Right lobe of liver (tissue), 6 donors: ENCODE measurements around the gene FAM228B. TPM values are rescaled to one million over a fixed set of nuclear protein-coding genes. Genes with fewer than 3 reads are reported as not detected.

ENCODE experiments used
- ATAC-seq, 4 donors: fragments of 200-7000 bp; cut with Tn5 transposase; one replicate each; pipeline ENCODE4 v1.9.1; 2020; ENCODE audit warnings: mild to moderate bottlenecking in 4 of 4, moderate library complexity in 4 of 4
- DNase-seq, 3 donors: peaks; one replicate each; pipeline ENCODE4 v3.0.0-alpha.2; 2020
- H3K27ac ChIP-seq, 3 donors: fragments of 200-600 bp; one replicate each; pipeline ENCODE4 v1.8.0; 2022
- H3K27me3 ChIP-seq, 2 donors: fragments of 200-600 bp; one replicate each; pipeline ENCODE4 v1.8.0; 2022
- H3K36me3 ChIP-seq, 4 donors: fragments of 200-600 bp; sonication (generic) in 1 of 4; one replicate each; pipeline versions ENCODE4 v1.5.1 to v1.8.0; 2017 to 2022; ENCODE audit warnings: control low read depth in 1 of 4
- H3K4me1 ChIP-seq, 4 donors: fragments of 200-600 bp; sonication (generic) in 1 of 4; one replicate each; pipeline versions ENCODE4 v1.5.1 to v1.8.0; 2017 to 2022; ENCODE audit warnings: control low read depth in 1 of 4
- H3K4me3 ChIP-seq, 3 donors: fragments of 200-600 bp; one replicate each; pipeline ENCODE4 v1.8.0; 2022
- H3K9me3 ChIP-seq, 4 donors: fragments of 200-600 bp; sonication (generic) in 1 of 4; one replicate each; pipeline versions ENCODE4 v1.5.1 to v1.8.0; 2017 to 2022; ENCODE audit warnings: control low read depth in 1 of 4
- CTCF ChIP-seq, 4 donors: fragments of 200-600 bp in 3 of 4; fragments of 450-650 bp in 1 of 4; IDR thresholded peaks; one replicate each; pipeline versions ENCODE4 v1.5.1 to v1.8.0; 2016 to 2022; ENCODE audit warnings: antibody characterized with exemption in 4 of 4, mild to moderate bottlenecking in 2 of 4
- POLR2A ChIP-seq: fragments of 450-650 bp; IDR thresholded peaks from one replicate; pipeline ENCODE4 v1.6.1; 2017; ENCODE audit warnings: antibody characterized with exemption, mild to moderate bottlenecking
- WGBS: methylation state at CpG from one replicate; pipeline ENCODE4 v1.1.6; 2018; ENCODE audit warnings: low coverage, low lambda C conversion rate; ENCODE audit not compliant: insufficient coverage; ENCODE audit errors: missing lambda C conversion rate; 5-methylcytosine and 5-hydroxymethylcytosine counted together
- intact Hi-C, 2 donors: fragments of 100-400 bp; cut with DNase I; formaldehyde crosslinking; loops; one replicate each; pipeline versions ENCODE4 v1.11.2 to v1.14.1; 2022
- total RNA-seq, 6 experiments: library from RNA; depleted of rRNA in 2 of 6; stranded (reverse); fragments of >200 nt in 2 of 6; fragmentation: NEBNext Ultra II Directional in 3 of 6; extraction: Animal tissue kit (Norgen Biotek cat#: 25700) in 3 of 6; gene quantifications; one replicate each; pipeline versions ENCODE4 v1.1.0 to v1.2.4, GENCODE V29; 2016 to 2023
- donor health status: DM: no; HTN: yes; CAD: no.
- donor health status: DM: no; HTN: no; CAD: no.
- donor health status: DM: no; HTN: no; CAD: no.
- donor health status: DM: no; HTN: yes; CAD: no.
- donor health status: DM: no; HTN: yes; CAD: no.

Gene FAM228B
- total RNA-seq, 6 experiments from 2014 or later = 2.8 to 4.6 (median 3.7) TPM

DNA sequence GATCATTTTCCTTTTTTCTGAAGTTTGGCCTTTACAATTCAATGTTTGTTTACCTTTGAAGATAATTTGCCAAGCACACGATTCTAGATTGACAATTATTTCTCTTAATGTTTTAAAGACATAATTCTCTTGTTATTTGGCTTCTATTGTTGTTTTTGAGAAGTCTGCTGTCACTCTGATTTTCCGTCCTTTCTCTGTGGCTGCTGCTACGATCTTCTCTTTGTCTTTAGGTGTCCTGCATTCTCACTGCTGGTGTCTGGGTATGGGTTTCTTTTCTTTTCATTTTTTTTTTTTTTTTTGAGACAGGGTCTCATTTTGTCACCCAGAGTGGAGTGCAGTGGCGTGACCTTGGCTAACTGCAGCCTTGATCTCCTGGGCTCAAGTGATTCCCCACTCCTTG lies 36.4 kb downstream of the FAM228B start:
- no peaks in the 10 kb centered on the region for H3K27me3 ChIP-seq
- no peaks in the 10 kb centered on the region for H3K36me3 ChIP-seq
- DNase-seq (no peak), ATAC-seq (no peak)
- no peak overlapping the region for H3K27ac ChIP-seq
- no peaks in the 10 kb centered on the region for H3K9me3 ChIP-seq
- intact Hi-C loops = no loop called here
- TF ChIP-seq CTCF (IDR thresholded peaks at IDR 0.05) (no peak), POLR2A (no peak)
- 64% methylated on average over 3 of the region's 4 CpGs for WGBS
- no peaks in the 10 kb centered on the region for H3K4me1 ChIP-seq
- no peak overlapping the region for H3K4me3 ChIP-seq

DNA sequence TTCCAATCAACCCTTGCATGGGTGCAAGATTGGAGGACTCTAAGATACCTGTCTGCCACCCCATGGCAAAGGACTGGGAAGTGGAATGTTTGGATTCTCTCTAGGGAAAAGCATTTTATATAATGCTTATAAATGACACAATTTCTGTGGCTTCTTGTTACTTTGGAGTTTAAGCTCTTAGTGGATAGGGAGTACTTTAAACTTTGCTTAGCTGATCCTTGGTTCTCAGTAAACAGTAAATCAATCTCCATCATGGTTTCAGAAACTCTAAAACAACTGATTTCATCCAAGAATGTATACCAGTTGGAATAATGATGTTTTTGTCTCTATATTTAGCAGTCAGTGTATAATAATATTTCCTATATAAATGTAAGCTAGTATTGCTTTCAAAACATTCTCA lies 37.5 kb downstream of the FAM228B start:
- no peaks in the 10 kb centered on the region for H3K27me3 ChIP-seq
- no peaks in the 10 kb centered on the region for H3K36me3 ChIP-seq
- H3K27ac ChIP-seq = no peak overlapping the region
- no peaks in the 10 kb centered on the region for H3K9me3 ChIP-seq
- no peaks in the 10 kb centered on the region for H3K4me1 ChIP-seq
- ATAC-seq = no peak
- TF ChIP-seq POLR2A = no peak
- no peak for DNase-seq
- H3K4me3 ChIP-seq = no peak overlapping the region
- intact Hi-C loops = no loop called here

DNA sequence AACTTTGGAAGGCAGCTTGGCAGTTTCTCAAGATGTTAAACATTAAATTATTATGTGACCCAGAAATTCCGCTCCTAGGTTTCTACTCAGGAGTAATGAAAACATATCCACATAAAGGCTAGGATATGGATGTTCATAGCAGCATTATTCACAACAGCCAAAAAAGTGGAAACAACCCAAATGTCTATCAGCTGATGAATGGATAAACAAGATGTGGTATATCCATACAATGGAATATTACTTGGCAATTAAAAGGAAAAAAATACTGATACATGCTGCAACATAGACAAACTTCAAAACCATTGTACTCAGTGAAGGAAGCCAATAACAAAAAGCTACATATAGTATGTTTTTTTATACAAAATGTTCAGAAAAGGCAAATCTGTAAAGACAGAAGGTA lies 39.2 kb downstream of the FAM228B start:
- Histone ChIP-seq H3K4me1 (no peaks in the 10 kb centered on the region), H3K9me3 (no peaks in the 10 kb centered on the region), H3K27me3 (no peaks in the 10 kb centered on the region), H3K27ac (no peak overlapping the region), H3K4me3 (no peak overlapping the region), H3K36me3 (no peaks in the 10 kb centered on the region)
- no peak for ATAC-seq
- intact Hi-C loops = no loop called here
- WGBS = 100% methylated on average over 1 of the region's 1 CpG
- DNase-seq = no peak
- no peak for TF ChIP-seq POLR2A
- TF ChIP-seq CTCF (IDR thresholded peaks at IDR 0.05) = no peak

- TF ChIP-seq CTCF (IDR thresholded peaks at IDR 0.05) (no peak), POLR2A (no peak)
- H3K27ac ChIP-seq = no peak overlapping the region
- no peak overlapping the region for H3K4me3 ChIP-seq
- H3K36me3 ChIP-seq = no peaks in the 10 kb centered on the region
- H3K9me3 ChIP-seq = no peaks in the 10 kb centered on the region
- DNase-seq (no peak), ATAC-seq (no peak)
- 80% methylated on average over 2 of the region's 3 CpGs for WGBS
- intact Hi-C loops = no loop called here
- H3K27me3 ChIP-seq = no peaks in the 10 kb centered on the region
- H3K4me1 ChIP-seq = no peaks in the 10 kb centered on the region
These were observed 39.9 kb downstream of the FAM228B start for GRCh38 chr2:24163186-24163585.

DNA sequence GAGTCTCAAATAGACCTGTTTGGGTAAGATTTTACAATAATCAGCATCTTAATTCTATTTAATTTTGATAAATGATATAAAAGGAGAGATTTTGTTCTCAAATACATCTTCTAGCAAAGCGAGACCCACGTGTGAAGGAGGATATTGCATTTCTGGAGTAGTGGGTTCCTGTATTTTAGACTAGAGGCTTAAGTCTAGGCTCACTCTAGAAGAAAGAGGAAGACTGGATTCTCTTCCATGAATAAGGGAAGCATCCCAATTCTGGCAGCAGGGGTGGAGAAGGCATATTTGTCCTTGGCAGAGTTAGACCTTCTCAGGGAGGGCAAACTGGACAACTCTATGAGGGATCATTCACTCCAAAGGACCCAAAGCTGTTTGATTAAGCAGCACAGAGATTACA lies 40.3 kb downstream of the FAM228B start:
- whole genome bisulfite sequencing = 71% methylated on average over 2 of the region's 2 CpGs
- no peak for TF ChIP-seq POLR2A
- DNase-seq (no peak), ATAC-seq (no peak)
- Histone ChIP-seq H3K4me3 (no peak overlapping the region), H3K4me1 (no peaks in the 10 kb centered on the region), H3K9me3 (no peaks in the 10 kb centered on the region), H3K36me3 (no peaks in the 10 kb centered on the region), H3K27me3 (no peaks in the 10 kb centered on the region), H3K27ac (no peak overlapping the region)
- intact Hi-C loops = no loop called here

DNA sequence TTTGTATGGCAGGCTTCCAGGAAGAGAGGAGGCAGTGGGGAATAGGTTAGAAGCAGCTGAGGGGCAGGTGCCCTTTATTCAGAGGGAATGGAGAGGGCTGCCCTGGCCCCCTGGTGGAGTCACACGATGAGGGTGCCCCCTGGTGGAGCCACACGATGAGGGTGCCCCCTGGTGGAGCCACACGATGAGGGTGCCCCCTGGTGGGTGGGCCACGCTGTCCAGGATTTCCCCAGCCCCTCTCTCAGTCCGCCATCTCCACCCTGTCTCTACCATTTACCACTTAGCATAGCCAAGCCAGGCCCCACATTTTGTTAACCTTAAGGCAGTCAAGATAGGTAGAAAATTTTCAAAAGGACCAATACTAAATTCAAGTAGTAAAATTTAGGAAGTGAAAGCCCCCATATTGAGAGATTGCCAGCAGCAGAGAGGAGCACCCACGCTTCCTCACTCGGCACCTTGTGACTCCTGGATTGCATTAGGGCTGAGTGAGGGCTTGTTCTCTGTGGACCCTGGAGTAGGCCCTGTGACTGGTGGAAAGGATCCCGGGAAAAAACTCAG lies 41.2 kb downstream of the FAM228B start:
- 88% methylated on average over 4 of the region's 8 CpGs for WGBS
- no peak overlapping the region for H3K4me3 ChIP-seq
- no peaks in the 10 kb centered on the region for H3K27me3 ChIP-seq
- DNase-seq = peak in 1 of 3 donors; percentile 41
- TF ChIP-seq POLR2A (no peak), CTCF (IDR thresholded peaks at IDR 0.05) (peak; percentile 41 to 58 (median 45))
- intact Hi-C loops = no loop called here
- peak; percentile 52 to 80 (median 72) for ATAC-seq
- no peak overlapping the region for H3K27ac ChIP-seq
- H3K9me3 ChIP-seq = no peaks in the 10 kb centered on the region
- H3K36me3 ChIP-seq = no peaks in the 10 kb centered on the region
- no peaks in the 10 kb centered on the region for H3K4me1 ChIP-seq
